Kidney (tissue), 14 donors: ENCODE results near the gene BEST3. TPM values are rescaled to one million over a fixed set of nuclear protein-coding genes. Genes with fewer than 3 reads are reported as not detected.

Experiments used
- DNase-seq, 5 donors: peaks; one replicate each; pipeline ENCODE4 v3.0.0-alpha.2; 2013 to 2020
- FAIRE-seq: peaks from 2 replicates; lab custom pipeline; 2012; peaks lifted over from hg19 to GRCh38; lab: Jason Lieb, UNC
- H3K27ac ChIP-seq, 2 donors: one replicate each; pipeline ENCODE4 v1.7.0; 2013; ENCODE audit warnings: low read depth in 2 of 2, low read length in 2 of 2, inconsistent platforms in 1 of 2
- H3K27me3 ChIP-seq: one replicate; pipeline ENCODE4 v1.7.1; 2013; ENCODE audit warnings: low read length, inconsistent platforms; ENCODE audit not compliant: control insufficient read depth, insufficient read depth
- H3K36me3 ChIP-seq, 3 donors: one replicate each; pipeline versions ENCODE4 v1.7.0 to v1.7.1; 2013; ENCODE audit warnings: low read length in 3 of 3, control low read depth in 1 of 3, inconsistent platforms in 1 of 3; ENCODE audit not compliant: insufficient read depth in 3 of 3, control insufficient read depth in 2 of 3
- H3K4me1 ChIP-seq, 3 donors: one replicate each; pipeline versions ENCODE4 v1.7.0 to v1.7.1; 2013; ENCODE audit warnings: low read length in 3 of 3, inconsistent platforms in 1 of 3, low read depth in 1 of 3; ENCODE audit not compliant: control insufficient read depth in 2 of 3, insufficient read depth in 2 of 3
- H3K4me3 ChIP-seq, 3 donors: one replicate each; pipeline versions ENCODE4 v1.7.0 to v1.8.1; 2013; ENCODE audit warnings: low read length in 3 of 3, control low read depth in 1 of 3, inconsistent platforms in 1 of 3
- H3K9ac ChIP-seq, 3 donors: one replicate each; pipeline versions ENCODE4 v1.7.0 to v1.7.1; 2013; ENCODE audit warnings: low read length in 3 of 3, control low read depth in 1 of 3, inconsistent platforms in 1 of 3
- H3K9me3 ChIP-seq, 3 donors: one replicate each; pipeline versions ENCODE4 v1.7.0 to v1.7.1; 2013; ENCODE audit warnings: low read length in 3 of 3, control low read depth in 1 of 3, inconsistent platforms in 1 of 3; ENCODE audit not compliant: control insufficient read depth in 2 of 3, insufficient read depth in 1 of 3
- CTCF ChIP-seq: IDR thresholded peaks from 3 replicates; pipeline ENCODE4 v1.5.1; 2012; ENCODE audit warnings: mild to moderate bottlenecking, moderate library complexity, borderline replicate concordance; ENCODE audit not compliant: insufficient read depth; ENCODE audit errors: extremely low read depth
- intact Hi-C: fragments of 100-400 bp; cut with DNase I; formaldehyde crosslinking; loops from one replicate; pipeline ENCODE4 v1.11.1; 2022
- polyA plus RNA-seq: library from polyadenylated mRNA; stranded (reverse); fragments of 350-450 nt; fragmentation: Illumina TruSeq; extraction: RNeasy Lipid Tissue Mini Kit (QIAGEN cat#74804); gene quantifications from one replicate; pipeline ENCODE4 v1.2.3, GENCODE V29; 2014; ENCODE audit warnings: low read depth, low replicate concordance; ENCODE audit not compliant: insufficient read depth
- total RNA-seq: library from RNA; stranded (reverse); fragmentation: NEBNext Ultra II Directional; extraction: Animal tissue kit (Norgen Biotek cat#: 25700); gene quantifications from one replicate; pipeline ENCODE4 v1.2.1, GENCODE V29; 2021
- donor health status: control.
- donor health status: control.
- donor health status: control.
- donor health status: control.
- donor health status: control.
- donor health status: DM: yes; HTN: yes; CAD: no.
- donor health status: Normal renal cell carcinoma (clear cell type).

BEST3 gene
- total and polyA plus RNA-seq, 2 donors from 2014 or later, result 0.57 to 0.82 TPM

GRCh38 chr12:69645031-69645430 lies 54.1 kb downstream of the BEST3 start:
- FAIRE-seq (no peak), DNase-seq (no peak)
- TF ChIP-seq CTCF, result no peak
- Histone ChIP-seq H3K9me3 (no peaks in the 10 kb centered on the region), H3K27me3 (no peaks in the 10 kb centered on the region), H3K27ac (no peak overlapping the region), H3K36me3 (no peaks in the 10 kb centered on the region), H3K9ac (no peak overlapping the region), H3K4me3 (no peak overlapping the region), H3K4me1 (no peaks in the 10 kb centered on the region)
- intact Hi-C loops, result no loop called here

GRCh38 chr12:69644511-69644910 lies 54.6 kb downstream of the BEST3 start:
- Histone ChIP-seq H3K36me3 (no peaks in the 10 kb centered on the region), H3K4me3 (no peak overlapping the region), H3K27ac (no peak overlapping the region), H3K4me1 (no peaks in the 10 kb centered on the region), H3K9ac (no peak overlapping the region), H3K9me3 (no peaks in the 10 kb centered on the region), H3K27me3 (no peaks in the 10 kb centered on the region)
- intact Hi-C loops, result no loop called here
- DNase-seq, result no peak
- TF ChIP-seq CTCF, result no peak
- no peak for FAIRE-seq

- DNase-seq, result peak in 1 of 5 donors; percentile 31
- intact Hi-C loops, result no loop called here
- no peaks in the 10 kb centered on the region for H3K36me3 ChIP-seq
- no peaks in the 10 kb centered on the region for H3K9me3 ChIP-seq
- no peak overlapping the region for H3K9ac ChIP-seq
- no peaks in the 10 kb centered on the region for H3K4me1 ChIP-seq
- no peaks in the 10 kb centered on the region for H3K27me3 ChIP-seq
- no peak overlapping the region for H3K4me3 ChIP-seq
- no peak for FAIRE-seq
- no peak for TF ChIP-seq CTCF
- H3K27ac ChIP-seq, result no peak overlapping the region
Measured at GRCh38 chr12:69642531-69642930, 56.6 kb downstream of the BEST3 start.

- Histone ChIP-seq H3K4me3 (no peak overlapping the region), H3K9me3 (no peaks in the 10 kb centered on the region), H3K36me3 (no peaks in the 10 kb centered on the region), H3K27ac (no peak overlapping the region), H3K9ac (no peak overlapping the region), H3K27me3 (no peaks in the 10 kb centered on the region), H3K4me1 (no peaks in the 10 kb centered on the region)
- FAIRE-seq (no peak), DNase-seq (no peak)
- intact Hi-C loops, result no loop called here
- TF ChIP-seq CTCF, result no peak
Measured at GRCh38 chr12:69641546-69641945, 57.6 kb downstream of the BEST3 start.
